CD14-positive monocyte (primary cell): Measurements from ENCODE around the gene ARID4B. TPM values are rescaled to one million over a fixed set of nuclear protein-coding genes. Genes with fewer than 3 reads are reported as not detected.

Experiments used
- DNase-seq, 3 donors: peaks; one replicate each; pipeline ENCODE4 v3.0.0-alpha.2; 2011 to 2022
- H2AFZ ChIP-seq: 2 replicates; pipeline ENCODE4 v1.6.0; 2012; ENCODE audit warnings: mild to moderate bottlenecking, low read depth, low read length, inconsistent platforms; ENCODE audit not compliant: insufficient read depth, poor library complexity, severe bottlenecking
- H3K27ac ChIP-seq, 2 donors: 1 replicate in 1 of 2; 2 replicates in 1 of 2; pipeline ENCODE4 v1.5.1; 2012 to 2013; ENCODE audit warnings: low read length in 2 of 2, control low read depth in 1 of 2, inconsistent platforms in 1 of 2, low read depth in 1 of 2, mild to moderate bottlenecking in 1 of 2
- H3K27me3 ChIP-seq, 2 donors: one replicate each; pipeline versions ENCODE4 v1.6.0 to v1.6.1; 2011 to 2013; ENCODE audit warnings: low read length in 2 of 2; ENCODE audit not compliant: control insufficient read depth in 2 of 2, insufficient read depth in 2 of 2
- H3K36me3 ChIP-seq, 2 donors: replicated peaks in 1 of 2; 1 replicate in 1 of 2; 2 replicates in 1 of 2; pipeline versions ENCODE4 v1.5.1 to v1.6.1; 2012 to 2013; ENCODE audit warnings: low read length in 2 of 2, control low read depth in 1 of 2, inconsistent platforms in 1 of 2, mild to moderate bottlenecking in 1 of 2; ENCODE audit not compliant: insufficient read depth in 2 of 2, control insufficient read depth in 1 of 2
- H3K4me1 ChIP-seq, 2 donors: 1 replicate in 1 of 2; 2 replicates in 1 of 2; pipeline versions ENCODE4 v1.5.1 to v1.6.1; 2012 to 2013; ENCODE audit warnings: low read length in 2 of 2, control low read depth in 1 of 2, inconsistent platforms in 1 of 2, mild to moderate bottlenecking in 1 of 2, moderate library complexity in 1 of 2; ENCODE audit not compliant: insufficient read depth in 2 of 2, control insufficient read depth in 1 of 2
- H3K4me2 ChIP-seq: replicated peaks from 2 replicates; pipeline ENCODE3; 2012; ENCODE audit warnings: low read length, moderate library complexity, mild to moderate bottlenecking; ENCODE audit not compliant: poor library complexity, severe bottlenecking; ENCODE audit errors: extremely low read depth
- H3K4me3 ChIP-seq, 3 experiments: fragments of 200-600 bp in 1 of 3; sonication (generic) in 1 of 3; replicated peaks in 1 of 3; 1 replicate in 2 of 3; 2 replicates in 1 of 3; pipeline ENCODE4 v1.5.1; 2011 to 2013; ENCODE audit warnings: low read length in 3 of 3, mild to moderate bottlenecking in 3 of 3, control low read depth in 2 of 3, low read depth in 2 of 3, inconsistent platforms in 1 of 3, moderate library complexity in 1 of 3
- H3K79me2 ChIP-seq: 2 replicates; pipeline ENCODE4 v1.6.0; 2012; ENCODE audit warnings: mild to moderate bottlenecking, control low read depth, inconsistent platforms, low read length, moderate library complexity; ENCODE audit not compliant: insufficient read depth
- H3K9ac ChIP-seq: 2 replicates; pipeline ENCODE4 v1.6.0; 2017; ENCODE audit warnings: low read length, mild to moderate bottlenecking; ENCODE audit not compliant: insufficient read depth, poor library complexity, severe bottlenecking
- H3K9me3 ChIP-seq, 2 donors: replicated peaks in 1 of 2; 1 replicate in 1 of 2; 2 replicates in 1 of 2; pipeline versions ENCODE4 v1.5.1 to v1.6.1; 2012 to 2013; ENCODE audit warnings: low read length in 2 of 2, control low read depth in 1 of 2; ENCODE audit not compliant: control insufficient read depth in 1 of 2, insufficient read depth in 1 of 2
- H4K20me1 ChIP-seq: 2 replicates; pipeline ENCODE4 v1.6.0; 2012; ENCODE audit warnings: mild to moderate bottlenecking, low read length, control low read depth, moderate library complexity; ENCODE audit not compliant: insufficient read depth
- H3K27ac Mint-ChIP-seq, 7 donors: one replicate each; pipeline ENCODE4 v1.8.0; 2020; ENCODE audit warnings: mild to moderate bottlenecking in 7 of 7, mixed read lengths in 7 of 7, moderate library complexity in 6 of 7, inconsistent platforms in 2 of 7
- H3K27me3 Mint-ChIP-seq, 3 donors: one replicate each; pipeline ENCODE4 v1.8.0; 2021 to 2022; ENCODE audit warnings: low read depth in 3 of 3, mild to moderate bottlenecking in 3 of 3, mixed read lengths in 3 of 3, moderate library complexity in 3 of 3, inconsistent platforms in 1 of 3
- H3K36me3 Mint-ChIP-seq, 2 donors: one replicate each; pipeline ENCODE4 v1.8.0; 2020; ENCODE audit warnings: mixed read lengths in 2 of 2, inconsistent platforms in 1 of 2, mild to moderate bottlenecking in 1 of 2
- H3K4me1 Mint-ChIP-seq: one replicate; pipeline ENCODE4 v1.8.0; 2020; ENCODE audit warnings: mild to moderate bottlenecking, mixed read lengths
- H3K4me3 Mint-ChIP-seq, 2 donors: one replicate each; pipeline ENCODE4 v1.8.0; 2020; ENCODE audit warnings: mild to moderate bottlenecking in 2 of 2, mixed read lengths in 2 of 2, moderate library complexity in 1 of 2
- H3K9me3 Mint-ChIP-seq, 7 donors: one replicate each; pipeline ENCODE4 v1.8.0; 2020 to 2022; ENCODE audit warnings: mixed read lengths in 7 of 7, mild to moderate bottlenecking in 6 of 7, moderate library complexity in 6 of 7, inconsistent platforms in 2 of 7
- CTCF ChIP-seq: fragments of 200-600 bp; IDR thresholded peaks from one replicate; pipeline ENCODE4 v1.8.0; 2022; ENCODE audit warnings: antibody characterized with exemption, mild to moderate bottlenecking
- WGBS: methylation state at CpG from one replicate; pipeline ENCODE4 v1.1.5; 2013; ENCODE audit warnings: missing lambda C conversion rate; ENCODE audit not compliant: insufficient coverage; 5-methylcytosine and 5-hydroxymethylcytosine counted together
- intact Hi-C, 2 donors: fragments of 100-400 bp; cut with micrococcal nuclease; formaldehyde crosslinking; loops; one replicate each; pipeline versions ENCODE4 v1.15.0 to v1.15.1; 2023
- polyA plus RNA-seq, 3 donors: library from polyadenylated mRNA; depleted of rRNA in 1 of 3; unstranded in 2 of 3; stranded (reverse) in 1 of 3; fragments of 300-500 nt in 2 of 3; fragments of >200 nt in 1 of 3; fragmentation: Illumina TruSeq in 2 of 3; gene quantifications; 1 replicate in 2 of 3; 2 replicates in 1 of 3; pipeline ENCODE4 v1.2.3, GENCODE V29; 2012 to 2021

ARID4B gene
- polyA plus RNA-seq, 3 donors, result 9.3 to 15.4 (median 11.1) TPM

GRCh38 chr1:235326719-235327558 lies 1.0 kb downstream of the ARID4B start:
- H3K4me1 ChIP-seq, result peaks cover 31 to 52% of the 10 kb centered on the region in 2 donors
- under 1% methylated on average over 75 of the region's 78 CpGs for WGBS
- Mint-ChIP-seq H3K4me1 (peaks cover 25% of the 10 kb centered on the region), H3K9me3 (no peaks in the 10 kb centered on the region), H3K27me3 (peaks cover 0 to 2% (median 0%) of the 10 kb centered on the region in 3 donors), H3K27ac (peak overlapping the region; percentile 95 to 98 (median 97)), H3K4me3 (peak overlapping the region; percentile 97 to 99), H3K36me3 (peaks cover 8 to 13% of the 10 kb centered on the region in 2 donors)
- H3K9ac ChIP-seq, result peak overlapping the region; percentile 96
- peak overlapping the region; percentile 84 to 96 for H3K27ac ChIP-seq
- peaks cover 77% of the 10 kb centered on the region for H4K20me1 ChIP-seq
- intact Hi-C loops, result loop anchor here (5.0 to 10.0 kb wide), 5 partner anchors 40 to 202 kb away; partner anchors contain the start of genes B3GALNT2 (in 2 of the 2), RBM34 (in 1 of the 2), TBCE (in 1 of the 2) and TOMM20 (in 1 of the 2)
- no peaks in the 10 kb centered on the region for H3K9me3 ChIP-seq
- peak overlapping the region; percentile 73 to 99 (median 92) for H3K4me3 ChIP-seq
- peaks cover 2 to 9% of the 10 kb centered on the region in 2 donors for H3K36me3 ChIP-seq
- H3K27me3 ChIP-seq, result no peaks in the 10 kb centered on the region
- H2AFZ ChIP-seq, result peak overlapping the region; percentile 70
- peak; percentile 42 to 74 (median 62) for DNase-seq
- peaks cover 90% of the 10 kb centered on the region for H3K79me2 ChIP-seq
- TF ChIP-seq CTCF, result no peak
- H3K4me2 ChIP-seq, result peak overlapping the region; percentile 71

- peak overlapping the region in 1 of 2 donors; percentile 60 for H3K27ac ChIP-seq
- peaks cover 90% of the 10 kb centered on the region for H3K79me2 ChIP-seq
- no peak overlapping the region for H2AFZ ChIP-seq
- no CpG with 5 or more reads among the region's 2 CpGs for WGBS
- no peaks in the 10 kb centered on the region for H3K9me3 ChIP-seq
- peak overlapping the region; percentile 73 to 99 (median 92) for H3K4me3 ChIP-seq
- H3K9ac ChIP-seq, result no peak overlapping the region
- peaks cover 0 to 2% (median 0%) of the 10 kb centered on the region in 3 donors for H3K27me3 Mint-ChIP-seq
- H4K20me1 ChIP-seq, result peaks cover 77% of the 10 kb centered on the region
- no peaks in the 10 kb centered on the region for H3K9me3 Mint-ChIP-seq
- peak overlapping the region; percentile 71 for H3K4me2 ChIP-seq
- DNase-seq, result no peak
- intact Hi-C loops, result loop anchor here (5.0 to 10.0 kb wide), 5 partner anchors 41 to 201 kb away; partner anchors contain the start of genes B3GALNT2 (in 2 of the 2), RBM34 (in 1 of the 2), TBCE (in 1 of the 2) and TOMM20 (in 1 of the 2)
- H3K4me3 Mint-ChIP-seq, result peak overlapping the region; percentile 97 to 99
- peaks cover 17 to 19% of the 10 kb centered on the region in 2 donors for H3K36me3 Mint-ChIP-seq
- H3K36me3 ChIP-seq, result peaks cover 5 to 20% of the 10 kb centered on the region in 2 donors
- no peaks in the 10 kb centered on the region for H3K27me3 ChIP-seq
- TF ChIP-seq CTCF, result no peak
- peaks cover 31% of the 10 kb centered on the region for H3K4me1 Mint-ChIP-seq
- peak overlapping the region in 3 of 7 donors; percentile 51 to 96 (median 78) for H3K27ac Mint-ChIP-seq
- peaks cover 27 to 41% of the 10 kb centered on the region in 2 donors for H3K4me1 ChIP-seq
These were observed 2.1 kb downstream of the ARID4B start for GRCh38 chr1:235325854-235326253.
